Liver (tissue), 3 donors: ENCODE results near the gene PDK4.

Source experiments
- HNF4A ChIP-seq, 2 donors: conservative IDR thresholded peaks; 2 replicates each; pipeline ENCODE4 v1.6.1; 2016; ENCODE audit warnings: antibody characterized with exemption in 2 of 2, mild to moderate bottlenecking in 2 of 2
- MAX ChIP-seq: IDR thresholded peaks from 2 replicates; pipeline ENCODE4 v1.6.1; 2016; ENCODE audit warnings: antibody characterized with exemption
- REST ChIP-seq: IDR thresholded peaks from 2 replicates; pipeline ENCODE4 v1.6.1; 2016; ENCODE audit warnings: antibody characterized with exemption, mild to moderate bottlenecking
- TAF1 ChIP-seq: conservative IDR thresholded peaks from 2 replicates; pipeline ENCODE4 v1.6.1; 2016; ENCODE audit warnings: antibody characterized with exemption, mild to moderate bottlenecking
- YY1 ChIP-seq: IDR thresholded peaks from 2 replicates; pipeline ENCODE4 v1.6.1; 2016; ENCODE audit warnings: antibody characterized with exemption, mild to moderate bottlenecking
- ZBTB33 ChIP-seq: IDR thresholded peaks from 2 replicates; pipeline ENCODE4 v1.6.1; 2016; ENCODE audit warnings: antibody characterized with exemption
- TF ChIP-seq, protein P1 (sequence below): IDR thresholded peaks from 2 replicates; pipeline ENCODE4 v1.6.1; 2016; ENCODE audit warnings: antibody characterized with exemption
- TF ChIP-seq, protein P2 (sequence below): fragments of 150-350 bp; IDR thresholded peaks from 2 replicates; pipeline ENCODE4 v1.5.1; 2017; ENCODE audit warnings: improper control_type of control experiment, low read depth, low read length; ENCODE audit not compliant: missing input control
- donor health status: healthy.
- donor health status: healthy.

- TF ChIP-seq, protein P1, sequence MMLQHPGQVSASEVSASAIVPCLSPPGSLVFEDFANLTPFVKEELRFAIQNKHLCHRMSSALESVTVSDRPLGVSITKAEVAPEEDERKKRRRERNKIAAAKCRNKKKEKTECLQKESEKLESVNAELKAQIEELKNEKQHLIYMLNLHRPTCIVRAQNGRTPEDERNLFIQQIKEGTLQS = no peak
- TF ChIP-seq ZBTB33 = no peak
- TF ChIP-seq HNF4A (conservative IDR thresholded peaks at IDR 0.05) = no peak
- TF ChIP-seq TAF1 = no peak
- TF ChIP-seq, protein P2, sequence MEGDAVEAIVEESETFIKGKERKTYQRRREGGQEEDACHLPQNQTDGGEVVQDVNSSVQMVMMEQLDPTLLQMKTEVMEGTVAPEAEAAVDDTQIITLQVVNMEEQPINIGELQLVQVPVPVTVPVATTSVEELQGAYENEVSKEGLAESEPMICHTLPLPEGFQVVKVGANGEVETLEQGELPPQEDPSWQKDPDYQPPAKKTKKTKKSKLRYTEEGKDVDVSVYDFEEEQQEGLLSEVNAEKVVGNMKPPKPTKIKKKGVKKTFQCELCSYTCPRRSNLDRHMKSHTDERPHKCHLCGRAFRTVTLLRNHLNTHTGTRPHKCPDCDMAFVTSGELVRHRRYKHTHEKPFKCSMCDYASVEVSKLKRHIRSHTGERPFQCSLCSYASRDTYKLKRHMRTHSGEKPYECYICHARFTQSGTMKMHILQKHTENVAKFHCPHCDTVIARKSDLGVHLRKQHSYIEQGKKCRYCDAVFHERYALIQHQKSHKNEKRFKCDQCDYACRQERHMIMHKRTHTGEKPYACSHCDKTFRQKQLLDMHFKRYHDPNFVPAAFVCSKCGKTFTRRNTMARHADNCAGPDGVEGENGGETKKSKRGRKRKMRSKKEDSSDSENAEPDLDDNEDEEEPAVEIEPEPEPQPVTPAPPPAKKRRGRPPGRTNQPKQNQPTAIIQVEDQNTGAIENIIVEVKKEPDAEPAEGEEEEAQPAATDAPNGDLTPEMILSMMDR = no peak
- TF ChIP-seq REST = no peak
- TF ChIP-seq MAX = no peak
- no peak for TF ChIP-seq YY1
Observed at GRCh38 chr7:95623788-95624187, 27.5 kb upstream of the PDK4 start.
